ENCODE measurements around the gene TEPSIN. TPM values are rescaled to one million over a fixed set of nuclear protein-coding genes. Genes with fewer than 3 reads are reported as not detected.

The TEPSIN gene
- total and polyA plus RNA-seq, 8 donors = 15.9 to 41.2 (median 21.7) TPM

GRCh38 chr17:81236784-81237183 lies 2.1 kb downstream of the TEPSIN start:
- no peak overlapping the region for H3K27ac ChIP-seq
- H3K27me3 ChIP-seq = no peaks in the 10 kb centered on the region
- no peak overlapping the region for H3K4me3 ChIP-seq
- no peaks in the 10 kb centered on the region for H3K9me3 ChIP-seq
- H3K36me3 ChIP-seq = peaks cover 0 to 51% of the 10 kb centered on the region in 2 donors
- ATAC-seq = no peak
- DNase-seq = peak in 1 of 4 donors; percentile 79
- peaks cover 8 to 43% of the 10 kb centered on the region in 2 donors for H3K4me1 ChIP-seq
- TF ChIP-seq CTCF (IDR thresholded peaks at IDR 0.05) = no peak
- intact Hi-C loops (cut with DNase I) = no loop called here

GRCh38 chr17:81235822-81236740 lies 2.8 kb downstream of the TEPSIN start:
- Histone ChIP-seq H3K36me3 (peaks cover 0 to 51% of the 10 kb centered on the region in 2 donors), H3K27me3 (no peaks in the 10 kb centered on the region), H3K27ac (no peak overlapping the region), H3K4me1 (peaks cover 8 to 40% of the 10 kb centered on the region in 2 donors), H3K9me3 (no peaks in the 10 kb centered on the region), H3K4me3 (no peak overlapping the region)
- DNase-seq (peak in 1 of 4 donors; percentile 71), ATAC-seq (no peak)
- TF ChIP-seq CTCF (IDR thresholded peaks at IDR 0.05) = no peak
- intact Hi-C loops (cut with DNase I) = no loop called here

- Histone ChIP-seq H3K4me1 (peaks cover 8 to 33% of the 10 kb centered on the region in 2 donors), H3K9me3 (no peaks in the 10 kb centered on the region), H3K27me3 (no peaks in the 10 kb centered on the region), H3K4me3 (no peak overlapping the region), H3K27ac (no peak overlapping the region), H3K36me3 (peaks cover 0 to 59% of the 10 kb centered on the region in 2 donors)
- no peak for ATAC-seq
- peak in 1 of 4 donors; percentile 47 for DNase-seq
- TF ChIP-seq CTCF (IDR thresholded peaks at IDR 0.05) = no peak
- intact Hi-C loops (cut with DNase I) = no loop called here
Observed at GRCh38 chr17:81234940-81235821, 3.7 kb downstream of the TEPSIN start.

GRCh38 chr17:81234506-81234855 lies 4.4 kb downstream of the TEPSIN start:
- H3K4me3 ChIP-seq = no peak overlapping the region
- no peak for ATAC-seq
- H3K27me3 ChIP-seq = no peaks in the 10 kb centered on the region
- H3K27ac ChIP-seq = no peak overlapping the region
- no peak for TF ChIP-seq CTCF (IDR thresholded peaks at IDR 0.05)
- H3K4me1 ChIP-seq = peaks cover 8 to 28% of the 10 kb centered on the region in 2 donors
- intact Hi-C loops (cut with DNase I) = no loop called here
- H3K9me3 ChIP-seq = no peaks in the 10 kb centered on the region
- H3K36me3 ChIP-seq = peaks cover 0 to 66% of the 10 kb centered on the region in 2 donors
- DNase-seq = no peak

All from left lung (tissue), 10 donors.